C1 segment of cervical spinal cord (tissue), 14 donors: Measurements from ENCODE around the gene DFFB.

Experiments used
- DNase-seq, 14 donors: peaks; one replicate each; lab custom pipeline; 2025; lab: John Stamatoyannopoulos, UW

The DFFB gene

DNA sequence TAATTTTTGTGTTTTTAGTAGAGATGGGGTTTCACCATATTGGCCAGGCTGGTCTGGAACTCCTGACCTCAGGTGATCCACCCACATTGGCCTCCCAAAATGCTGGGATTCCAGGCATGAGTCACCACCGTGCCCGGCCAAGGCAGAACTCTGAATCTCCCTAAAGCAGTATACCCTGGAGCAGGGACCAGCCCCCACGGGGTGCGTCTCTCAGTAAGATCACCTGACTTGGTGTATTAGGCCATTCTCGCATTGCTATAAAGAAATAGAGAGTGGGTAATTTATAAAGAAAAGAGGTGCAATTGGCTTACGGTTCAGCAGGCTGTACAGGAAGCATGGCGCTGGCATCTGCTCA lies 14.2 kb downstream of the DFFB start:
- no peak for DNase-seq

DNA sequence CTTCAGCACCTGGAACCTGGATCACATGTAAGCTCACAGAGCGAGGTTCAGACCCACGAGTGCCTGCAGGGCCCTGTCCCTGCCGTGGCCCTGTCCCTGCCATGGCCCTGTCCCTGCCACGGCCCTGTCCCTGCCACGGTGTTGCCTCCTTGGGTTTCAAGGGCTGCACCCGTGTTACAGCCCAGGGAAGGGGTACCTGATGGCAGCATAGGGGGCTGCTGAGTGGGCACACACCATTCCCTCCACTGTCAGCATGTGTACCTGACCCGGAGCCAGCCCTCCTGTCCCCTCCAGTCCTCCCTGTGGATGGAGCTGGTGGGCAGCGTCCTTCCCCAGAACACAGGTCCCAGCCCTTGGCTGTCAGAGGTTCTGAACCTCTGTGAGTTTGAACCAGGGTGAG lies 15.3 kb downstream of the DFFB start:
- DNase-seq, result no peak

DNA sequence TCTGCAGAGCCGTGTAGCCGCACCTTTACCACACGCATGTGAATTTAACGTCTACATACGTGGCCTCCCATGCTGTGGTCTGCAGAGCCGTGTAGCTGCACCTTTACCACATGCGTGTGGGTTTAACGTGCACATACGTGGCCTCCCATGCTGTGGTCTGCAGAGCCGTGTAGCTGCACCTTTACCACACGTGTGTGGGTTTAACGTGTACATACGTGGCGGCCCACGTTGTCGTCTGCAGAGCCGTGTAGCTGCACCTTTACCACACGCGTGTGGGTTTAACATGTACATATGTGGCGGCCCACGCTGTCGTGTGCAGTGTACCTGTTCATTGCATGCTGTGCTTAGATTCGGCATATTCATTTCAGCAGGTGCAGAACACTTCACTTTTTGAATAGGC lies 17.5 kb downstream of the DFFB start:
- no peak for DNase-seq

DNA sequence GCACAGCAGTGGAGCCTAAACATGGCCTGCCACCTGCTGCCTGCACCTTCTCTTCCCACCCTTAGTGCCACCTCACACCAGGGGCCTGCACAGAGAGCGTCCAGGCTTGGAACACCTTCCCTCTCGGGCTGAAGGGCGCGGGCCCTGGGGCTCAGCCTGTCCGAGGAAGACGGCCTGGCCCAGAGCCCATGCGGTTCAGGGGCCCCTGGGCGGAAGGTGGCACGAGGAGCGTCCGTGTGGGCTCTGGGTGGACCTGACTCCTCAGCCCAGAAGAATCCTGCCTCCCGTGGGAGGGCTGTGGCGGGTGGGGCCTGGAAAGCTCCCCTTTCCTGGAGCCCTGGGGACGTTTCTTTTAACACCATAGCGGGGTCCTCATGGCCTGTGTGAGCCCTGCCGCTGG lies 19.4 kb downstream of the DFFB start:
- DNase-seq, result no peak

DNA sequence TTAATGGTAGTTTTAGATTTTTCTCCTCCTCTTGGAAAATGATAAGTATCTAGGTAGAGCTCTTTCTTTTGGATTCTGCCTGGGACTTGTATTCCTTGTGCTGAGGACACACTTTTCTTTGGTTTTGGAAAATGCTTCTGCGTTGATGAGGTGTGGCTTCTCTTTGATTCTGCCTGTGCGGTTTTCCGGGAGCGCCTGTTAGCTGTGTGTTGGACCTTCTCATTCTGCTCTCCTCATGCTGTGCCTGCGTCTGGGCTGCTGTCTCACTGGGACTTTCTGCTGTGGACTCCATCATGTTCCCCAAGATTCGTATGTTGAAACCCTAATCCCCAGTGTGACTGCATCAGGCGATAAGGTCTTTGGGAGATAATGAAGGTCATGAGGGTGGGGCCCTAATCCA lies 21.8 kb downstream of the DFFB start:
- no peak for DNase-seq

DNA sequence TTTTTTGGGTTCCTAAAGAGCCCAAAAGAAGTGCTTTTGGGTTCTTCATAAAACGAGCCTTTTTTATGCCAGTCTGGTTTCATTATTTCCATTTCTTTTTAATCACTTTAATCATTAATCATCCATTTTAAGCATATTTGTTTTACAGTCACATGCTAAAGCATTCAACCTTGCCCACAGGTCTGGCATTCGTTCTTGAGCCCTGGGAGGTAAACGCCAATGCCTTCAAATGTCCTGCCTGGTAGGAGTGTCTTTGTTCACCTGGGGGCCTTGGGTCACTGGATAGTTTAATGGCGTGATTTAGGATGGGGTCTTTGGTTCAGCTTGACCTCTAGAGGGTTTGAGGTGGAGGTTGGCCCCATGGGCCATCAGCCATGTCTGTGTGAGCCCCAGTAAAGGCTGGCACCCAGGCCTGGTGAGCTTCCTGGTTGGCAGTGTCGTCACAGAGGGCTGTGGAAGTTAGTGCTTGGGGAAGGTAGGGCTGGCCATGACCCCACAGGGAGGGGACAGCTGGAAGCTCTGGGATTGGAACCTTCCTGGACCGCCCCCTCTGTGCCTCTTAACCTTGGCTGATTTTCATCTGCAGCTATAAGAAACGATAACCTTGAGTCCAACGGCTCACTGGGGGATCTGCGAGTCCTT lies 22.6 kb downstream of the DFFB start:
- DNase-seq, result no peak

DNA sequence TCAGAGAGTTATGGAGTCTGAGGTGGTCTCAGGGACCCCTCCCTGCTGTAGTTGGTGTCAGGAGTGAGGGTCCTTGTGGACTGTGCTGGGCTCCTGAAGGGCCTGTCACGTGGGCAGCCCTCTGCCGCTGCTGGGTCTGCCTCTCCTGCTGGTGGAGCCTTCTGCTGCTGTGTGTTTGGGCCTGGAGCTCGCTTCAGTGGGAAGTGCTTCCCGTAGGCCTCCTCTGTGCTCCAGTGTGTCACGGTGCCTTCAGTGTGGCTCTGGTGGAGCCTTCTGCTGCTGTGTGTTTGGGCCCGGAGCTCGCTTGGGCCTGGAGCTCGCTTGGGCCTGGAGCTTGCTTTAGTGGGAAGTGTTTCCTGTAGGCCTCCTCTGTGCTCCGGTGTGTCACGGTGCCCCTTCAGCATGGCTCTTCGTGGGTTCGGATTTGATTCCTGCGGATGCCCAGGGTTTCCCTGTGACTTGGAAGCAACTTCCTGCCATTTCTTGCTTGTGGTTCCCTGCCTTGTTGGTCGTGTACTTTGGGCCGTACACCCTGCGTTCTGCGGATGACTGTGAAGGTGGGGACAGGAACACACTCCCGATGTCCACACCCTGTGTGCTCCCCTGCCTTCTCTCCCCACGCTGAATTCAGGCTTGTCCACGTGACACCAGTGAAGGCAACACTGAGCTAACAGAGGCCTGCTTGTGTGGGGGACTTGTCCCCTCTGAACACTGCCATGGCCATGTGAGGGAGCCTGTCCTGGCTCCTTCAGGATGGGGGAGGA lies 23.3 kb downstream of the DFFB start:
- DNase-seq, result no peak

DNA sequence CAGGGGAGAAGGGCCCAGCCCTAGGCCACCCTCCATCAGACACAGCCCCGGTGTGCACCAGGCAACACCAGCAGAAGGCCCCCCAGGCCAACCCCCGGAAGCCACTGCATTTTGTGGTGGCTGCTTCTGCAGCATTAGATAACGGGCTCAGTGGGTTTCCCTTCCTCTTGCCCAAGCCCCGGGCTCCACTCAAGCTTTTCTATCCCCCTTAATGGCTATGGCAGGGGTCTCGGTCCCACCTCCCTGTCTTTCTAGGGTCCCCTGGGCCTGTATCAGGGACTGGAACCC lies 23.9 kb downstream of the DFFB start:
- no peak for DNase-seq

DNA sequence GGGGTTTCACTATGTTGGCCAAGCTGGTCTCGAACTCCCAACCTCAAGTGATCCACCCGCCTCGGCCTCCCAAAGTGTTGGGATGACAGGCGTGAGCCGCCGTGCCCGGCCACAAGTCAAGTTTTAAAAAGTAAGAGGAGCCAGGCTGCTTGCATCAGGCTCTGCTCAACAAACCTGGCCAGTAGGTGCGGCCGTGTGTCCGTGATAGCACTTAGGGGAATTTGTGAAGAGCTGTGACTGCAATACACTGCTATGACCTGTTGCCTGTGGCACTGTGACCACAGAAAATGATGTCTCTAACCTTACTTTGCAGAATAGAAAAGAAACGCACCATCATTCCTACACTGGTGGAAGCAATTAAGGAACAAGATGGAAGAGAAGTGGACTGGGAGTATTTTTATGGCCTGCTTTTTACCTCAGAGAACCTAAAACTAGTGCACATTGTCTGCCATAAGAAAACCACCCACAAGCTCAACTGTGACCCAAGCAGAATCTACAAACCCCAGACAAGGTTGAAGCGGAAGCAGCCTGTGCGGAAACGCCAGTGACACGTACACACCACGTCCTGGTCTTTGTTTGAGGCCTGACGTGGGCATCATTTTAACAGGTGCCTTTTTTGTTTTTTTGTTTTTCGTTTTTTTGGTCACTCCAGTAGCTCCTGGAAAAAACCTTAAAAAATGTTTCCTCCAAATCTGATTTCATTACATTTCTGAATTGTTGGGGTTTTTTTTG lies 26.1 kb downstream of the DFFB start:
- DNase-seq, result no peak

DNA sequence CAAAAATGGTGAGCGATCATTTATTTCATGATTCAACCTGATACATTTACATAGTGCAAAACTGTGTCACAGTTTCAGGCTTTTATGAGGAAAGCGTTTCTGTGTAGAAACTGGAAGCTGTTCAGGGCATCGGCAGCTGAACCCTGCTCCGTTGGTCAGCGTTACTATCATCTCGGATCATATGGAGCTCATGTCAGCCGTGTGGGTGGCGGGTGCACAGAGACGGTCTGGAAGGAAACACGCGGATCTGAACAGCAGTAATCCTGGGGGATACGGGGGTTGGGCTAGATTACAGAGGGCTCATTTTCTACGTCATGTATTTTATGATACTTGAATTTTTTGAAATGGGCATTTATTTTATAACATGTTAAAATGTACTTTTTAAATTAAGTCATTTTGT lies 27.7 kb downstream of the DFFB start:
- no peak for DNase-seq

DNA sequence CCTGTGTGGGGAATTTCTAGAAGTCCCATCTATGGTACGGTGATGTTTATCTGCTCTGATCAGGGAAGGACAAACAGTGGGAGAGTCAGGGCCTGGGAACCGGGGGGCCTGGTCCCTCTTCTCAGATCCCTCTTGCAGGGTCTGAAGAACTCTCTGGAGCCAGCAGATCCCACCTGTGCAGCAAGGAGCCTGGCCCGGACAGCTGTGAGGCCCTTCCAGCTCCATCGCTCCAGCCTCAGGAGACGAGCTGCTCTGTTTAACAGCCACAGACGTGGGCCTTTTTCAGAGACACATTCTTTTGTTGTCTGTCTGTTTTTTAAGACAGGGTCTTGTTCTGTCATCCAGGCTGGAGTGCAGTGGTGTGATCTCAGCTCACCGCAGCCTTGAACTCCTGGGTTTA lies 28.3 kb downstream of the DFFB start:
- no peak for DNase-seq

DNA sequence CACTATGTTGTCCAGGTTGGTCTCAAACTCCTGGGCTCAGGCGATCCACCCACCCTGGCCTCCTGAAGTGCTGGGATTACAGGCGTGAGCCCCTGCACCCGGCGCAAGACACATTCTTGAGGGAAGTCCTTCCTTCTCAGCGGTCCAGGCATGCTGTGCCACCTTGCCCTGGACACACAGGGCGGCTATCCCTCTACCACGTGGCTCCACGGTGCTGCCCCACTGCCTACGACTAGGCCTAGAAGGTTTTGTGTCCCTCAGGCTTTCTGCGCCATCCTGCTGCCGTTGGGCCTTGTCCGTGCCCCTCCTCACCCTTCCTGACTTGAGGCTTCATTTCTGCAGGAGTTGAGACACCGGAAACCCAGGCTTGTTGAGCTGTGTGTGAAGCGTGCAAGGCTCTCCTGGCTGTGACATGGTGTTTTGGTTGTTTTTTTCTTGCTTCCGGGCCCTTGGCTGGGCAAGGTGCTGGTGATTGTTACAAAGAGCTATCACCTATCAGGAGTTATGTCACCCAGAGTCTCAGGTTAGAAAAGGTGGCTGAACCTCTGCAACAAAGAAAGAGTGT lies 28.9 kb downstream of the DFFB start:
- no peak for DNase-seq

DNA sequence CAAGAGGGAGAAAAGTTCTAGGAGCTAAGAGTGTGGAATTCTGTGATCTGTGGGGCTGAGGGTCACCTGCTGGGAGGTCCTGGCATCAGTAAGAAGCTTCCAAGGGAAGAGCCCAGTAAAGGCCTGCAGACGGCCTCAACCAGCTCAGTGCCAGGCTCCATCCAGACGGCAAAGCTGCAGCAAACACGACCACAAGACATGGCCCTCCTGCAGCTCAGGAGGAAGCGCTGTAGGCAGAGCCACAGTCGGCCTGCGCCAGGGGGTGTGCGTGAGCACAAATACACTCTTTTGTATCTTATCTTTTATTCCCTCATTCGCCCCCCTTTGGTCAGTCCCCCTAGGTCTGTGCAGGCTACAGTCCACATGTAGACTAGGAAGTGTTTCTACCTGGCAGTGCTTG lies 29.4 kb downstream of the DFFB start:
- no peak for DNase-seq

DNA sequence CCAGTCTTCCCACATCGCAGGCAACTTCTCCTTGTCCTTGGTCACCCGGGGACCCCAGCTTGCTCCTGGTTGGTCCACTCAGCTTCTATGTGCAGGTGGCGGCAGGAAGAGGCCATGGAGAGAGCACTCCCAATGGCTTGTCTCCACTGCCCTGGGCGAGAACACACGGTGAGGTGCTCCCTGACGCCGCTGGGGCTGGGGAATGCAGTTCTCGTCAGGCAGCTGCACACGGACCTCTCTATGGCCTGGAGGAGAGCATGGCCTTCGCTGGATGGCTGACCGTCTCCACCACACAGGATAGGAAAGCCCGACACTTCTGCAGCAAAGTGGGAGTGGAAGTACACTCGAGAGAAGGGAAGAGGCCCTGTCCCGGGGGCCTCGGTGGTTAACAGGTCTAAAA lies 31.0 kb downstream of the DFFB start:
- no peak for DNase-seq

DNA sequence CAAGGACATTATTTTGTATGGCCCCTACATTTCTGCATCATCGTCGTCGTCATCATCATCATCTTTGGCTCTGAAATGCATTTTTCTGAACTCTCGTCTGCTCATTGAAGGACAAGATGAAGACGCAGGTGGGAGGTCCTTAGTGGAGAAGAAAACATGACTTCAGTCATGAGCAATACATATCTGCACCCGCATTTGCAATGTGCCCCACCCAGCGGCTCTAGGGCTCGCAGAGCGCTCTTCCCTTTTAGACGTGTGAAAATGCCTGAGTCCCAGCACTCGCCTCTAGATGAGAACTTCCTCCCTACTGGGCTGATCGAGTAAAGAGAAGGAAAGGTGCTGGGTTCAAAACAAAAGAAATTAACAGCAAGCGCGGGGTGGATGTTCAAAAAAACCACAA lies 32.7 kb downstream of the DFFB start:
- DNase-seq, result no peak

DNA sequence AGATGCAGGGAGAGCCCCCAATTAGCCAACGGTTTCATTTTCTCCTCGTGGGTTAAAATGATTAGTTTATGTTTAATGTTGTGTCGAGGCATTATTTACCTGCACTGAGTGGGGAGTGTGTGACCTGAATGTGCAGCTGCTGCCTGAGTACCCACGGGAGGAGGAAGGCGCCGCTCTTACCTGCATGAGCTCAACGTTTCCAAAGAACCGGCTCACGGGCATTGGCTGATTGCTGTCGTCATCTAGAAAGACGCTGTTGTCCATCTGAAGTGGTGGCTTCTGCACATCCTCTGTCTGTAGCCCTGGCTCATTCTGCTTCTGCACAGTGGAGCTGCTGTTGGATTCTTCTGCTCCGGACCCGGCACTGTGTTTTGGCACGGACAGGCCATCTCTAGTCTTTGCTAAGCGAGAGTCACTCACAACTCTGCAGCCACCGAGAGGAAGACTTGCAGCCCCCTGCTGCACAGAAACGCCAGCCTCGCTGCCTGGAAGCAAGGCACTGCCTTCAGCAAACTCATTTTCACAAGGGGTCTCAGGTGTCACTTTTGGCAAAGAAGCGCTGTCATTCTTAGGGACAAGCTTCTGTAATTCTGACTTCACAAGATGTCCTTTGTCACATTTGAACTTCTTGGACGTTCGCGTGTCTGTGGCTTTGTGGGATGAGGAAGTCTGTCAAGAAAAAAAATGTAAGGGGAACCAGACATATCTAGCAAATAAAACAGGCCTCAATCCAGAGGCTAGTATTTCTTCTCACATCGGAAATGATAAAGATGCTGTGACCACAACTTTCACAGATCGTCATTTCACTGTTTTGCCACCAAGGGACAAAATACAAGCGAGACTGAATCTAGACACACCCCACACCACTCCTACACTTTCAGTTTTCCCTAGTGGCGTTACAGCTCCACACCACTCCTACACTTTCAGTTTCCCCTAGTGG lies 33.4 kb downstream of the DFFB start:
- no peak for DNase-seq

DNA sequence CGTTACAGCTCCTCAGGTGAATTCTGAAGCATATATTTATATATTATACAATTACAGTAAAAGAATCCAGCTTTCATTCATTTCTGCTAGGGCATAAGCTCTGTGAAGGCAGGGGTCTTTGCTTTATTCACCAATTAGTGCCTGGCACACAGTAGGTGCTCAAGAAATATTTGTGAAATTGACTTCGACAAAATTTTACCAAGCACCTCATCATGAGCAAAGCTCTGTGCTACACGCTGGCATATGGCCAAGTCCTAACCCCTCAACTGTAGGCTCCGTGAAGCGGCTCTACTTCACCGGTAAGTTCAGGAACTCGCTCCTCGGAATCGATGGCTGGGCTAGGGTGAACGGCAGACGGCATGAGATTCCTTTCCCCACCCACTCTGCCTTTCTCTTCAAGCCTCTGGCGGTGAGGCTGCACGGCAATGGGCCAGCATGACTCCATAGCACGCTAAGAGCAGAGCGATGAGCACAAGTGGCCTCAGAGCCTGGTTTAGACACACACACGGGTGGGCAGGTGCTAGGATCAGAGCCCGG lies 34.1 kb downstream of the DFFB start:
- DNase-seq, result no peak

DNA sequence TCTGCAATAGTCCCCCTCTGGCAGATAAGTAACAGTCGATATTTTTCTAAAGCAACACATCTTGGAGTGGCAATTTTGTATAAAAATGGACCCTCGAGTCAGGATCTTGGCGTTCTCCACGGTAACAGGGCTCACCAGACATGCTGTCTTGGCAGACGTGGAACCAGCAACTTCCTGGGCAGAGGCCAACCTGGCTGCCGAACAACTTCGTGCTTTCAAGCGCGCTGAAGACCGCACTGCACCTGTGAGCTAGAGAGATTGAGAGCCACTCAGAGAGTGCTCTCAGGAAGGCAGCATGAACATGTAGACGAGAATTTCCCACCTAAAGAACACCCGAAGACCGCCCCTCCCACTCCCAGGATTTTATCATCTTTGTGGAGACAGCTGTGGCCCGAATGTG lies 35.5 kb downstream of the DFFB start:
- DNase-seq, result peak in 1 of 14 donors; percentile 31

DNA sequence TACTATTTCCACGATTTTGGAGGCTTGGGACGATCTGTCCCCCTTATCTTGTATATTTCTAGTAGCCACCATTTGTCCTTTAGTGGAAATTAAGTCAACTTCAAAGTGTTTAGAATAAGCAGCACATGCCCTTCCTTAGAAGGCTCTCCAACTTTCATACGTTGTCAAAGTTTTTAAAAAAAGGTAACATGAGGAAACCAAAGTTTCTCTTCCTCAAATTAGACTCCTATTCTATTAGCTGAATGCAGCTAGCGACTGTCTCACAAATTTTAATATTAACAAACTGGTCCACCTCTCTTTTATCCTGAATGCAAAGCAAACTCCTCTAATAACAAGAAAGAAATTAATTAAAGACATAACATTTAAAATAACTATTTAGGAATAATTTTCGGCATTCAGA lies 35.9 kb downstream of the DFFB start:
- DNase-seq, result no peak

DNA sequence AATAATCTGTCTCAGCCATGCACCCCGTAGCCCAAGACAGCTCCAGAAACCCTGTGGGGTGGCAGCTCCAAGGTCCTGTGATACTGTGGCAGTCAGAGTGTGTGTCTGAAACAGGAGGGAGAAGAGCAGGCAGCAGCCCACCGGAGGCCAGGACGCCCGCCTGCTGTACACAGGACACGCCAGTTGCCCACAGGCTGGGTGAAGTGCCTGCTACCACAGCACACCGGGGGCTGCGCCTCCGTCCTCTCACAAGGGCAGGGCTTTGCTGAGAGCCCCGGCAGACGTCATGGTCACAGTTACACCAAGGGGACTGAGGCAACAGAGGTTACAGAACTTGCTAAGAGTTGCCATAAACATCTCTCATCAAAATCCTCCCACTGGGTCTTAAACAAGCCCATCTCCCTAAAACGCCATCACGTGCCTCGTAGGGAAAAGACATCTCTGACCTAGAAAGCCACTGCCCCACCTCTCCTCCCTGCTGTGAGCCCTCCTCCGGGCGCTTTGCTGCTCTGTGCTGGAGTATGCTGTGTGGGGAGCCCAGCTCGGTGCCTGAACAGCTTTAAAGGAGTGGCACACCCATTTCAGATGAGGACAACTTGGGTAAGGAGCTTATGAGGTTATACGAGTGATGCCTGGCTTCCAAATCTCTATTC lies 37.5 kb downstream of the DFFB start:
- DNase-seq, result no peak
